Central memory CD4-positive, alpha-beta T cell (primary cell): ENCODE results near the gene RAB5B.
"Not testable (repeated sequence)": the region's sequence is repeated elsewhere in the genome, so short reads cannot be mapped to it uniquely, and the experiment has no call there.

Source experiments
- DNase-seq: peaks from one replicate; pipeline ENCODE4 v3.0.0; 2022

RAB5B gene

GRCh38 chr12:56020423-56021184, 46.7 kb downstream of the RAB5B start, which contains the start of gene IKZF4:
Gene IKZF4 (plus strand): TSS chr12:56021043. CDS start chr12:56021494, 451 bp downstream.
- no peak for DNase-seq

DNA sequence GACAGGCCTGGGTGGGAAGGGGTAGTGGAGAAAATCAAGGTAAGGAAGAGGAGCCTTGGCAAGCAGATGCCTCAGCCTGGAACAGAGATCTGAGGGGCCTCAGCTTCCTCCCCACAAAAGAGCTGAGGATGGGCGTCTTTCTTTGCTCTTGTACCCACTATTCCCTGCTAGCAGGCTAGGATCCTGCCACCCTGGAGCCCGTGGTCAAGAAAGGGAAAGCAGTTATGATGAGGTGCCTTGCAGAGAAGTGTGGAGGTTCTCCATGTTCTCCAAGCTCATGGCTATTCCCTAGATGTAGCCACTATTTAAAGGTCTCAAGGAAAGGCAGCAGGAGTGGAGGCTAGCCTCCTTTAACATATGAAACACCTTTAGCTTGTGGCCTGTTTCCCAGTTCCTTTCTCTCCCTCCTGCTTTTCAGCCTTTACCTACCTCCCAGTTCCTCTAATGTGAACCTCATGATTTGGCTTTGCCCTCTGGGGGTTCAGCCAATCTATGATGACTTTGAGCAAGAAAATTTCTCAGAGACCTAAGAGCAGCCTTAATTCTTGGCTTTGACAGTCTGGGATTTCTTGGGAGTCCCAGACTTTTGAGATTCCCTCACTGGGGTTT, 48.1 kb downstream of the RAB5B start:
- DNase-seq: no peak

- DNase-seq: no peak
These were observed 54.8 kb downstream of the RAB5B start for GRCh38 chr12:56028511-56029165.

- DNase-seq: no peak
These were observed 55.3 kb downstream of the RAB5B start for GRCh38 chr12:56029166-56029519.

DNA sequence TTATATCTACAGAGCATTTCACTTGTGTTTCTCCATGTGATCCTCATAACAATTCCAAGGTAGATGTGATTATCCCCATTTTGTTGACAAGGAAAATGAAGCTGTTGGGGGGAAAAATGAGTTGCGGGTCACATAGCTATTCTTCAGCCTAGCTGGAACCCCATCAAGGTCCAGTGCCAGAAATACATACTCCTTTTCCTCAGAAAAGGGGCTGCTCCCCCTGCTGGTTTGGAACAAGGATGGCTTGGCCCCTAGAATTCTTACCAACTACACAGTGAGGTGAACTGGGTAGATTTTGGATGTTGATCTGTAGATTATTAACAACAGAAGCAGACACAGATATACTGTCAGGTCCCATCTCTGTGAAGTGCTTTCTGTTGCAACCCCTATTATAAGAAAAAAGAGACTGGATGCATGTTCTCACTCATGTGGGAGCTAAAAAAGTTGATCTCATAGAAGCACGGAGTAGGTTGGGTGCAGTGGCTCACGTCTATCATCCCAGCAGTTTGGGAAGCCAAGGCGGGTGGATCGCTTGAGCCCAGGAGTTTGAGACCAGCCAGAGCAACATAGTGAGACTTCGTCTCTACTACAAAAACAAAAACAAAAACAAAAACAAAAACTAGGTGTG, 55.9 kb downstream of the RAB5B start:
- peak; percentile 32 for DNase-seq

GRCh38 chr12:56031987-56032386, 58.1 kb downstream of the RAB5B start:
- no peak for DNase-seq

DNA sequence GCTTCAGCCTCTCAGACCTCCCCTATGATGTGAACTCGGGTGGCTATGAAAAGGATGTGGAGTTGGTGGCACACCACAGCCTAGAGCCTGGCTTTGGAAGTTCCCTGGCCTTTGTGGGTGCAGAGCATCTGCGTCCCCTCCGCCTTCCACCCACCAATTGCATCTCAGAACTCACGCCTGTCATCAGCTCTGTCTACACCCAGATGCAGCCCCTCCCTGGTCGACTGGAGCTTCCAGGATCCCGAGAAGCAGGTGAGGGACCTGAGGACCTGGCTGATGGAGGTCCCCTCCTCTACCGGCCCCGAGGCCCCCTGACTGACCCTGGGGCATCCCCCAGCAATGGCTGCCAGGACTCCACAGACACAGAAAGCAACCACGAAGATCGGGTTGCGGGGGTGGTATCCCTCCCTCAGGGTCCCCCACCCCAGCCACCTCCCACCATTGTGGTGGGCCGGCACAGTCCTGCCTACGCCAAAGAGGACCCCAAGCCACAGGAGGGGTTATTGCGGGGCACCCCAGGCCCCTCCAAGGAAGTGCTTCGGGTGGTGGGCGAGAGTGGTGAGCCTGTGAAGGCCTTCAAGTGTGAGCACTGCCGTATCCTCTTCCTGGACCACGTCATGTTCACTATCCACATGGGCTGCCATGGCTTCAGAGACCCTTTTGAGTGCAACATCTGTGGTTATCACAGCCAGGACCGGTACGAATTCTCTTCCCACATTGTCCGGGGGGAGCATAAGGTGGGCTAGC, 60.9 kb downstream of the RAB5B start:
- no peak for DNase-seq

GRCh38 chr12:56037161-56037560, 63.3 kb downstream of the RAB5B start:
- DNase-seq: no peak

- no peak for DNase-seq
These were observed 64.3 kb downstream of the RAB5B start for GRCh38 chr12:56038022-56038655.

DNA sequence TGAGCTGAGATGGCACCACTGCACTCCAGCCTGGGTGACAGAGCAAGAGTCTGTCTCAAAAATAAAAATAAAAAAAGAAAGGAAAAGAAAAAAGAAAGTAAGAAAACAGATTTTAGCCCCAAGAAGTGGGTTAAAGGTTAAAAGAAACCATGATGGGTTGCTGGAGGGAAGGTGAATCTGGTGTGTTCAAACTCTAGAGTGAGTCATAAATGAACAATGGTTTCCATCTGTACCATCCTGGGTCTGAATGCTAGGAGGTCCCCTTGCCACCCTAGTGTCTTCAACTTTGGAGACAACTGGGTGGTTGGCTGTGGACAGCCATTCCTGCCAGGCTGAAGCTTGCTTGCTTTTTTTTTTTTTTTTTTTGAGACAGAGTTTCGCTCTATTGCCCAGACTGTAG, 66.3 kb downstream of the RAB5B start:
- DNase-seq: no peak

DNA sequence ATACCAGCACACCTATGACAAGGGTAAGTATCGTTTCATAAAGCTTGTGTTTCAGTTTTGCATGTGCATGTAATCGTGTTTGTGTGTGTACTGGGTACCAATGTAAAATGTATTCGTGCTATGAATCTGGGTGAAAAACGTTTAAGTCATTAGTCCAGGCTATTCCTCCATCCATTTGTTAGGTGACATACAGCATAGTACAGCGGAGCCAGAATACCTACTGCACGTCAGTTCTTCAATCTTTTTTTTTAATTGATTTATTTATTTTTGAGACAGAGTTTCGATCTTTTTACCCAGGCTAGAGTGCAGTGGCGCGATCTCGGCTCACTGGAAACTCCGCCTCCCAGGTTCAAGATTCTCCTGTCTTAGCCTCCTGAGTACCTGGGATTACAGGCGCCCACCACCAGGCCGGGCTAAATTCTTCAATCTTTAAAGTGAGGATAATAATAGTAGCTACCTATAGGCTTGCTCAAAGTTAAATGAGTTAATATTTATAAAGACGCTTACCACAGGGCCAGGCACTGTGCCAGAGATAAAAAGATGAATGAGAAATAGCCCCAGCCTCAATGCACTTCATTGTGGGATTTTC, 67.2 kb downstream of the RAB5B start:
- DNase-seq: no peak

GRCh38 chr12:56041552-56042429, 67.9 kb downstream of the RAB5B start, which contains the start of gene RPS26:
Gene RPS26 (plus strand): TSS chr12:56041918. CDS start chr12:56042167, 249 bp downstream.
- peak; percentile 96 for DNase-seq

- DNase-seq: not testable (repeated sequence)
These were observed 68.5 kb downstream of the RAB5B start for GRCh38 chr12:56042430-56042813.

GRCh38 chr12:56042843-56043242, 69.0 kb downstream of the RAB5B start:
- DNase-seq: no peak
